Aorta (tissue), 5 donors: ENCODE data around the gene RCN2. TPM values are rescaled to one million over a fixed set of nuclear protein-coding genes. Genes with fewer than 3 reads are reported as not detected.
"Not testable (repeated sequence)": the region's sequence is repeated elsewhere in the genome, so short reads cannot be mapped to it uniquely, and the experiment has no call there.

Source experiments
- ATAC-seq: fragments of 200-7000 bp; cut with Tn5 transposase; one replicate; pipeline ENCODE4 v1.9.1; 2022; ENCODE audit warnings: moderate library complexity; ENCODE audit not compliant: low FRiP score
- DNase-seq, 2 donors: peaks; one replicate each; pipeline ENCODE4 v3.0.0-alpha.2; 2020
- H3K27ac ChIP-seq, 2 donors: one replicate each; pipeline ENCODE4 v1.5.1; 2013; ENCODE audit warnings: low read length in 2 of 2, mild to moderate bottlenecking in 2 of 2, moderate library complexity in 2 of 2, control low read depth in 1 of 2, inconsistent platforms in 1 of 2, low read depth in 1 of 2
- H3K27me3 ChIP-seq, 2 donors: one replicate each; pipeline ENCODE4 v1.6.1; 2013; ENCODE audit warnings: control low read depth in 1 of 2, low read length in 1 of 2, mild to moderate bottlenecking in 1 of 2, moderate library complexity in 1 of 2; ENCODE audit not compliant: insufficient read depth in 2 of 2, control insufficient read depth in 1 of 2
- H3K36me3 ChIP-seq, 2 donors: one replicate each; pipeline ENCODE4 v1.6.1; 2013; ENCODE audit warnings: control low read depth in 1 of 2, low read length in 1 of 2, mild to moderate bottlenecking in 1 of 2; ENCODE audit not compliant: insufficient read depth in 2 of 2, control insufficient read depth in 1 of 2
- H3K4me1 ChIP-seq, 2 donors: one replicate each; pipeline ENCODE4 v1.6.1; 2013; ENCODE audit warnings: low read length in 2 of 2, control low read depth in 1 of 2, mild to moderate bottlenecking in 1 of 2, moderate library complexity in 1 of 2; ENCODE audit not compliant: insufficient read depth in 2 of 2, control insufficient read depth in 1 of 2
- H3K4me3 ChIP-seq, 2 donors: one replicate each; pipeline ENCODE4 v1.5.1; 2013; ENCODE audit warnings: low read length in 2 of 2, control low read depth in 1 of 2, mild to moderate bottlenecking in 1 of 2
- H3K9me3 ChIP-seq: one replicate; pipeline ENCODE4 v1.6.1; 2013; ENCODE audit warnings: mild to moderate bottlenecking, low read length; ENCODE audit not compliant: control insufficient read depth
- WGBS, 2 donors: extraction: QIAGEN DNeasy Blood & Tissue Kit; methylation state at CpG; one replicate each; pipeline ENCODE4 v1.1.7; 2013; 5-methylcytosine and 5-hydroxymethylcytosine counted together
- intact Hi-C, 2 donors: fragments of 100-400 bp; cut with DNase I; formaldehyde crosslinking; loops; one replicate each; pipeline versions ENCODE4 v1.14.2 to v1.15.0; 2022
- polyA plus RNA-seq, 2 donors: library from polyadenylated mRNA; stranded (reverse); fragments of 200-250 nt; gene quantifications; one replicate each; pipeline ENCODE4 v1.2.3, GENCODE V29; 2013
- total RNA-seq, 2 donors: library from RNA; stranded (reverse); fragmentation: NEBNext Ultra II Directional; extraction: Animal tissue kit (Norgen Biotek cat#: 25700); gene quantifications; one replicate each; pipeline ENCODE4 v1.2.1, GENCODE V29; 2021
- donor health status: healthy with polysubstance abuse.
- donor health status: Bipolar disorder and iron deficiency.
- donor health status: DM: no; HTN: no; CAD: no.
- donor health status: DM: no; HTN: no; CAD: no.
- donor health status: DM: yes; HTN: yes; CAD: no.

RCN2 gene
- total and polyA plus RNA-seq, 4 donors: 41.0 to 65.0 (median 55.7) TPM

DNA sequence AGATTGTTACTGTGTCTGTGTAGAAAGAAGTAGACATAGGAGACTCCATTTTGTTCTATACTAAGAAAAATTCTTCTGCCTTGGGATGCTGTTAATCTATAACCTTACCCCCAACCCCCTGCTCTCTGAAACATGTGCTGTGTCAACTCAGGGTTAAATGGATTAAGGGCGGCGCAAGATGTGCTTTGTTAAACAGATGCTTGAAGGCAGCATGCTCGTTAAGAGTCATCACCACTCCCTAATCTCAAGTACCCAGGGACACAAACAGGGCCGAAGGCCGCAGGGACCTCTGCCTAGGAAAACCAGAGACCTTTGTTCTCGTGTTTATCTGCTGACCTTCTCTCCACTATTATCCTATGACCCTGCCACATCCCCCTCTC lies 31.6 kb upstream of the RCN2 start:
- H3K4me3 ChIP-seq, H3K27ac ChIP-seq, H3K4me1 ChIP-seq, H3K36me3 ChIP-seq, H3K27me3 ChIP-seq, DNase-seq, ATAC-seq, H3K9me3 ChIP-seq, intact Hi-C loops: not testable (repeated sequence)
- WGBS, 2 donors: 100% methylated on average over 2 of the region's 6 CpGs; no CpG with 5 or more reads in 1 of the 2 donors

DNA sequence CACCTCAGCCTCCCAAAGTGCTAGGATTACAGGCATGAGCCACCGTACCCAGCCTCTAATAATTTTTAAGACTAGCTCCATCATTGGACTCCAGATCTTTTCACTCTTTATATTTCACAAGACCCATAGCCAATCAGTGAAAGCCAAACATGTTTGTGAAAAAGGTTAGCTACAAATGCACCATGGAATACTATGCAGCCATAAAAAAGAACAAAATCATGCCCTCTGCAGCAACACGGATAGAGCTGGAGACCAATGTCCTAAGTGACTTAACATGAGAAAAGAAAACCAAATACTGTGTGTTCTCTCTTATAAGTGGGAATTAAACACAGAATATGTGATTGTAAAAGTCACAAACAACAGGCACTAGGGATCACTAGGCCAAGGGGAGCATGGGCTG lies 29.6 kb upstream of the RCN2 start:
- H3K27ac ChIP-seq: no peak overlapping the region
- intact Hi-C loops: no loop called here
- DNase-seq: no peak
- no peaks in the 10 kb centered on the region for H3K9me3 ChIP-seq
- no peak overlapping the region for H3K4me3 ChIP-seq
- no peaks in the 10 kb centered on the region for H3K36me3 ChIP-seq
- no peak for ATAC-seq
- 98 to 100% methylated on average over 2 of the region's 2 CpGs for WGBS, 2 donors
- peaks cover 0 to 1% of the 10 kb centered on the region in 2 donors for H3K4me1 ChIP-seq
- H3K27me3 ChIP-seq: no peaks in the 10 kb centered on the region

DNA sequence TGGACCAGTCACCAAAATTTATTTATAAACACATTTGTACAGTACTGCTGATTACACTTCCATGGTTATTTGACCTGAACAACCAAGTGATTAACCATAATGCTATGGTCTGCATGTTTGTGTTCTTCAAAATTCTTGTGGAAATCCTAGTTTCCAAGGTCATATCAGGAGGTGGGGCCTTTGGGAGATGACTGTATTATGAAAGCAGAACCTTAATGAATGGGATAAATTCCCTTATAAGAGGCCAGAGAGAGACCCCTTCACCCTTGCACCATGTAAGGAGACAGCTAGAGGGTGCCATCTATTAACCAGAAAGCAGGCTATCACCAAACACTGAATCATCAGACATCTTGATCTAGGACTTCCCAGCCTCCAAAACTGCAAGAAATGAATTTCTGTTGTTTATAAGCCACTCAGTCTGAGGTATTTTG lies 28.3 kb upstream of the RCN2 start:
- DNase-seq (no peak), ATAC-seq (no peak)
- no peak overlapping the region for H3K27ac ChIP-seq
- intact Hi-C loops: no loop called here
- H3K4me1 ChIP-seq: peaks cover 0 to 1% of the 10 kb centered on the region in 2 donors
- no peaks in the 10 kb centered on the region for H3K36me3 ChIP-seq
- no peaks in the 10 kb centered on the region for H3K27me3 ChIP-seq
- H3K4me3 ChIP-seq: no peak overlapping the region
- no peaks in the 10 kb centered on the region for H3K9me3 ChIP-seq

DNA sequence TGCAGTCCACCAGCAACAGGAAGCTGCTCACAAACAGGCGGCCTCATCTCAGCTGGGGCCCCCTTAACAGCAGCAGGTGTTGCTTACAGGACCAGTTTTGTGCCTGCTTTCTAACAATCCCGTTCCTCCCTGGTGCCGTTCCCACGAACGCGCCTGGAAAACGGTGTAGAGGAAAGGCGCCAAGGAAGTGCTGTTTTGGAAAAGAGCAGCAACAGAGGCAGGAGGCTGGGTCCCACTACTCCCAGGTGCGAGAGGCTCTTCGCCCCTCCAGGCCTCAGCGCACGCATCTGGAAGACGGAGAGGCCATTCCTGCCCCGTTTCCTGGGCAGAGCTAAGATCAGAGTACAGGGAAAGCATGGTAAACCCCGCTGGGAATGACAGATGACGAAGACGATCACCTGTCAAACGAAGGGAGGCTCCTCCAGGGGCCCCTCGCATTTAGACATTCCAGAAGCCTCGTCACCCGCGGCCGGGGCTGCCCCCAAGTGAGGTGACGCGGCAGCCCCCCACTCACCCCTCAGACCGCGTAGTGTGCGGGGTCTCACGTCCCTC lies 27.0 kb upstream of the RCN2 start:
- Histone ChIP-seq H3K4me1 (peaks cover 0 to 1% of the 10 kb centered on the region in 2 donors), H3K27ac (peak overlapping the region; percentile 1 to 4), H3K4me3 (peak overlapping the region; percentile 71 to 91), H3K27me3 (no peaks in the 10 kb centered on the region), H3K36me3 (no peaks in the 10 kb centered on the region), H3K9me3 (no peaks in the 10 kb centered on the region)
- intact Hi-C loops: loop anchor here in 1 of 2 donors (1.0 kb wide), 1 partner anchor 27 kb away; the partner anchor contains the start of gene RCN2
- WGBS, 2 donors: 2 to 3% methylated on average over 29 of the region's 29 CpGs
- no peak for DNase-seq
- peak; percentile 16 for ATAC-seq

DNA sequence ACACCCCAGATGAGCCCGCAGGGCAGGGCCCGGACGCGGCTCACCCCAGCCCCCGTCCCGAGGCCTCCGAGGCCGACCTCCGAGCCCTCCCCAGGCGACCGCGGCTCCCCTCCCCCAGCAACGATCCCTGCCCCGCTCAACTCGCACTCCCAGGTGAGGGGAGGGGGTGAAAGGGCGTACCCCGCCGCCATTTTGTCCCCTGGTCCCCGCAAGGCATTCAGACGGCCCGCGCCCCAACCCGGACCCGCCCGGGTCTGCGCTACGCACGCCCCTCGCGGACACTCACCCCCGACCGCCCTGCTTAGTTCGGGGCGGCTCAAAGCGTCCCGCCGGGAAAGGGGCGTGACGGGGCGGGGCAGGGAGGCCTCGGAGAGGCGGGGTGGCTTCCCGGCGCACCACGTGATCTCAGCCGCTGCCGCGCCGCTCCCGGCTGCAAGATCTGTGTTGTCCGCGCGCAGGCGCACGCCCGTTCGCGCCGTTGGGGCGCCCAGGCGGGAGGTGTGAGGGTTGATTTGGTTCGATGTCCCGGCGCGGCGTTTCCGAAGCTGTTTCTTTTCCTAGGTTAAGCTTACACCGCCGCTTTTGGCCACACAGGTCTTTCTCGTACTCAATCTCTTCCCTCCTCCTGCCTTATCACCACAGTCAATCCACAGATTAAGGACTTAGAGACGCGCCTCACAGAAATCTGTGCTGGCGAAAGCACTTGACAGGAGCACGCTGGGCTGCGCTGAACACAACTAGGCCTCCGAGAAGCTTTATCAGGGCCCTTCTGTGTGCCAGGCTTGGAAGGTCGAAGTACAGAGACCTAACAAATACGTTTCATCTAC lies 26.3 kb upstream of the RCN2 start, which contains the start of gene SCAPER:
SCAPER (minus strand) TSS at position 328 of the 827 bp plus-strand sequence. CDS start 21,523 bp downstream, outside the sequence.
- Histone ChIP-seq H3K9me3 (no peaks in the 10 kb centered on the region), H3K4me3 (peak within 1 kb of the TSS; percentile 71 to 91), H3K36me3 (no peaks in the 10 kb centered on the region), H3K4me1 (peaks cover 0 to 1% of the 10 kb centered on the region in 2 donors), H3K27ac (peak within 1 kb of the TSS; percentile 1 to 55), H3K27me3 (no peaks in the 10 kb centered on the region)
- WGBS, 2 donors: 0 to 1% methylated on average over 60 to 78 of the region's 78 CpGs
- peak; percentile 95 to 97 for DNase-seq
- peak; percentile 98 for ATAC-seq
- intact Hi-C loops: loop anchor here in 1 of 2 donors (1.0 kb wide), 1 partner anchor 26 kb away; the partner anchor contains the start of gene RCN2

DNA sequence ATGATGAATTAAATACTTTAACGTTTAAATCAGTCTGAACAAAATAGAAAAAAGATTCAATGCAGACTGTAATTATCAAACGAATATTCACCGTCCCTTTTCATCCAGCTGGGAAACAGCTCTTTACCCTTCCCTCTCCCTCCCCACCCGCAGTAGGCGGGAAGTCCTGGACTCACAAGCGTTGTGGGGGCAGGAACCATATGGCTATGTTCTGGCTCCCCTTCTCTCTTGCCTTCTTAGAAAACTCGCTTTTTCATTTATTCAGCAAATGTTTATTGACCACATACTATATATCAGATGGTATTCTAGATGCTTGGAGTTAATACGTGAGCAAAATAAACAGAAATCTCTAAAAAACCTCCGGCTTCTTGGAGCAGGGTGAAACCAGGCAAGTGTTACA lies 25.7 kb upstream of the RCN2 start:
- Histone ChIP-seq H3K4me3 (peak overlapping the region; percentile 35 to 91), H3K36me3 (no peaks in the 10 kb centered on the region), H3K4me1 (peaks cover 0 to 1% of the 10 kb centered on the region in 2 donors), H3K9me3 (no peaks in the 10 kb centered on the region), H3K27me3 (no peaks in the 10 kb centered on the region), H3K27ac (no peak overlapping the region)
- ATAC-seq: no peak
- DNase-seq: no peak
- intact Hi-C loops: loop anchor here in 1 of 2 donors (1.0 kb wide), 1 partner anchor 25 kb away; the partner anchor contains the start of gene RCN2
- WGBS, 2 donors: 6 to 7% methylated on average over 9 of the region's 9 CpGs

DNA sequence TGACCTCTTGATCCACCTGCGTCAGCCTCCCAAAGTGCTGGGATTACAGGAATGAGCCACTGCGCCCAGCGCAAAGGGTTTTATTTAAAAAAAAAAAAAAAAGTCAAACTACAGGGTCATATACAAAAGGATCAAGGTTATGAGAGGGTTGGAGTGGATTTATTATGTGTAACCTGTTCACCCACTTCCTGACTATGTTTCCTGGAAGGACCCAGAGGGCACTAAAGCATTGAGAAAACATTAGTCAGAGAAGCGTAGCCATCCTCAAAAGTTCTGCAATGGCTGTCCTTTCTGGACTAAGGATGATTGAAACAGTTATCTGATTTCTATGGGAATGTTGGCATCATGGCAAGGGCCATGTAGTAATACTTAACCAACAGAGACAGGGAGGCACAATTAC lies 19.1 kb upstream of the RCN2 start:
- H3K9me3 ChIP-seq: no peaks in the 10 kb centered on the region
- intact Hi-C loops: no loop called here
- no peak for DNase-seq
- no peak overlapping the region for H3K4me3 ChIP-seq
- no peak overlapping the region for H3K27ac ChIP-seq
- WGBS, 2 donors: 95 to 97% methylated on average over 4 of the region's 4 CpGs
- no peaks in the 10 kb centered on the region for H3K36me3 ChIP-seq
- no peak for ATAC-seq
- no peaks in the 10 kb centered on the region for H3K27me3 ChIP-seq
- H3K4me1 ChIP-seq: no peaks in the 10 kb centered on the region

DNA sequence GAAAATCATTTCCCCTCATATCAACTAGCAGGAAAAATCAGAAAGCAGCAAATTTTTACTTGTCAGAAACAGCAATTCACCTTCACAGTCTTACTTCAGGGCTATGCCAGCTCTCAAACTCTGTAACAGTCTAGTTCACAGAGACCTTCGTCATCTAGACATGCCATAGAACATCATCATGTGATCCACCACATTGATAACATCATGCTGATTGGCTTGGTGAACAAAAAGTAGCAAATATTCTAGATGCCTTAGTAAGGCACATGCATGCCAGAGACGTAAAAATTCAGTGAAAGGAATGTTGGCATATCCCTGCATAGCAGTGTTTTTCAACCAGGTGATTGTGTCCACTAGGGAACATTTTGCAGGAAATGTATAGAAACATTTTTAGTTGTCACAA lies 17.8 kb upstream of the RCN2 start:
- H3K36me3 ChIP-seq: no peaks in the 10 kb centered on the region
- no peak for ATAC-seq
- no peaks in the 10 kb centered on the region for H3K27me3 ChIP-seq
- 52 to 56% methylated on average over 2 of the region's 2 CpGs for WGBS, 2 donors
- H3K4me3 ChIP-seq: no peak overlapping the region
- no peak overlapping the region for H3K27ac ChIP-seq
- no peaks in the 10 kb centered on the region for H3K4me1 ChIP-seq
- no peaks in the 10 kb centered on the region for H3K9me3 ChIP-seq
- no peak for DNase-seq
- intact Hi-C loops: no loop called here
